GM21390 (cell line): ENCODE data around the gene TAOK2.

Experiments used
- ATAC-seq: cut with Tn5 transposase; IDR thresholded peaks from one replicate; pipeline ENCODE4 v1.9.1; 2021; ENCODE audit not compliant: unreplicated experiment

Gene TAOK2

GRCh38 chr16:29962344-29962994 is 11.2 kb upstream of the TAOK2 start:
- no peak for ATAC-seq

DNA sequence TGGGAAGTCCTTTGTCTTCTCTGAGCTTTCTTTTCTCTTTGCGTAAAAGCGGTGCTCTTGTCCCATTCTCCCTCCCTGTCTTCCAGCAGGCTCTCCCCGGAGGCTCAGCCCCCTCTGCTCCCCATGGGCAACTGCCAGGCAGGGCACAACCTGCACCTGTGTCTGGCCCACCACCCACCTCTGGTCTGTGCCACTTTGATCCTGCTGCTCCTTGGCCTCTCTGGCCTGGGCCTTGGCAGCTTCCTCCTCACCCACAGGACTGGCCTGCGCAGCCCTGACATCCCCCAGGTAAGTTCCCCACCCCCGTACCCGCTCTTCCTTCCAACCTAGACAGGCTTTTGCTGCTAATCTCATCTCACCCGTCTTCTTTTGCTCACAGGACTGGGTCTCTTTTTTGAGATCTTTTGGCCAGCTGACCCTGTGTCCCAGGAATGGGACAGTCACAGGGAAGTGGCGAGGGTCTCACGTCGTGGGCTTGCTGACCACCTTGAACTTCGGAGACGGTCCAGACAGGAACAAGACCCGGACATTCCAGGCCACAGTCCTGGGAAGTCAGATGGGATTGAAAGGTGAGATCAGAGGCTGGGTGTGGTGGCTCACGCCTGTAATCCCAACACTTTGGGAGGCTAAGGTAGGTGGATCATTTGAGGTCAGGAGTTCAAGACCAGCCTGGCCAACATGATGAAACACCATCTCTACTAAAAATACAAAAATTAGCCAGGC is 10.5 kb upstream of the TAOK2 start:
- no peak for ATAC-seq

GRCh38 chr16:29968205-29968604 is 5.5 kb upstream of the TAOK2 start:
- ATAC-seq: no peak

DNA sequence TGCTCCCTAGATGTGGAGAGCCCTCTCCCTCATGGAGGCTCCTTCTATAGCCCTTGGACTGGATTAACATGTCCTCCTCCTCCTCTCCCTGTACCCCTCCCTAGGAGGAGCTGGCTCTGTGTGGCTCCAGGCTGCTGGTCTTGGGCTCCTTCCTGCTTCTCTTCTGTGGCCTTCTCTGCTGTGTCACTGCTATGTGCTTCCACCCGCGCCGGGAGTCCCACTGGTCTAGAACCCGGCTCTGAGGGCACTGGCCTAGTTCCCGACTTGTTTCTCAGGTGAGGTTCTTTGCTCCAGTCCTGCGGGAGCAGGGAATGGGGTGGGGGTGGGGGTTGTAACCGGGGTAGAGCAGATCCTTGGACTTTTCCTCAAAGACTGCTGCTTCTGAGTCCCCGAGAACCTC is 2.4 kb upstream of the TAOK2 start:
- no peak for ATAC-seq

DNA sequence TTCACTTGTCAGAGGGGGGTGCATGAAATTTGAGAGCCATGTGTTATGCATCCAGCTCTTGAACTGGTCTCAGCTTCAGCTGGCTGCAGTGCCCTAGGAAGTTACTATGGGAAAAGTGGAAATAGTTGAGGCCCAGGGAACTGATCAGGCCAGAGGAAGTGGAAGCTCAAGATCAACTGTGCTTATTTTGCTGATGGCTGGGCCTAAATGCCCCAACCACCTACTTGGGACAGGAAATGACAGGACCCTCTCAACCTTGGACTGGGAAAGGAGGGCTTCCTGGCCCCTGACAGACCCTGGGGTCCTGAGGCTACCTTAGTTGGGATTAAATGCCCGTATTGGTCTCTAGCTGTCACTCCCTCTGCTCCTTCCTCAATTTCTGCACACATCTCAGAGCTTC is 1.2 kb upstream of the TAOK2 start:
- ATAC-seq: no peak

GRCh38 chr16:29972992-29973383 is 680 bp upstream of the TAOK2 start:
- ATAC-seq: no peak

DNA sequence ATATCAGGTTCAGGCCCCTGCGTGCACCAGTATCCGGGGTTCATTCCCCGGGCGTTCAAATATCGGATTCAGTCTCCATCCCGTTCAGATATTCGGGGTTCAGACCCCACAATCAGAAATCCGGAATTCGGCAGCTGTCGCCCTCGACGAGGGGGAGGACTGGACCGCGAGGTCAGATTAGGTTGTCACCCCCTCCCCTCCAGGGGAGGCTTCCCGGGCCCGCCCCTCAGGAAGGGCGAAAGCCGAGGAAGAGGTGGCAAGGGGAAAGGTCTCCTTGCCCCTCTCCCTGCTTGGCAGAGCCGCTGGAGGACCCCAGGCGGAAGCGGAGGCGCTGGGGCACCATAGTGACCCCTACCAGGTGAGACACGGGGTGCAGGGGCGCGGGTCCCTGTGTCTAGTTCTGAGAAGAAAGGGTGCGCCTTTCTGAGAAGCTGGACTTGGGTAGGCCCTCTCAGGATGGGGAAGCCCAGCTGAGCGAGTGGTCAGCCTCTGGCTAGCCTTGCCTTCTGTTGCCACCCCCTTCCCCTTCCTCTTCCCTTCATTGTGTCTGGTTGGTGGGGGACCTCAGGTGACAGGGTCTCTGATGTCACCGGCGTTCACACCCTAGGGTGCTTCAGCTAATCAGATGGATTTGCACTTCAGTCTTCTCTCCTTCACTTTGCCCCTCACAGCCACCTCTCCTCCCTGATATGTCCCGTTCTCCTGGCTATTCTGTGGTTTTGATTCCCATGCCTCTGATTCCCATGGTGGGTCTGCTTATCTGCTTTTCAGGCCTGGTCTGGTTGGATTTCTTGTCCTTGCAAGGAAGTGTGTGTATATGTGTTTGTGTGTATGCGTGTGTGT is 844 bp downstream of the TAOK2 start:
- no peak for ATAC-seq

GRCh38 chr16:29975134-29975538 is 1.5 kb downstream of the TAOK2 start:
- ATAC-seq: no peak

GRCh38 chr16:29975811-29976511 is 2.3 kb downstream of the TAOK2 start:
- no peak for ATAC-seq

DNA sequence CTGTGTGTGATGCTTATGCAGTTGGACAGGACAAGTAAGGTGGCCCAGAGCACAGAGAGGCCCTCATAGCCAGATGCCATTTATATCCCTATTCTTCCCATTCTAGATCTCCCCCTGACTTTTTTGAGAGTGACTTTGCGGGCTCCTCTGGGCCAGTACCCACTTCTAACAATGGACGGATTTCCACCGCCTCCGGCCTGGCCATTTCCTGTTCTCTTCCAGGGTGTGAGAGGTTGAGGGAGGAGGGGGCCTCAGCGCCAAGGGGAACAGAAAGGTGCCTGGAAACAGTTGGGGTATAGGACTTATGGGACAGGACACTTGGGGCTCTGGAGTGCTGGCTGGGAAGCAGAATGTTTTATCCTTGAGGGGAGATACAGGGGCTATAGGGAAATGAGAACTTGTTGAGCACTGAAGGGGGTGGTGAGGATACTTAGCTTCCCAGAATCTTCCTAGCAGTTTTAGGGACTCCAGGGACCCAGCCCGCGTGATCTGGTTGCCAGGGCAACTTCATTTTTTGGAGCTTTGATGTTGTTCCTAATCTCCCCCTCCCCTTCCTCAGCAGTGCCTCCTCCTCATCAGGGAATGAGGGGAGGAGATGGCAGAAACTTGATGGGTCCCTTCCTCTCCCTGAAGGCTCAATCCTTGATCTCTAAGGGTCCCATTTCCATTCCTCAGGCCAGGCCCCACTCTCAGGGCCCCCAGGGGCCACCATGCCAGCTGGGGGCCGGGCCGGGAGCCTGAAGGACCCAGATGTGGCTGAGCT is 3.6 kb downstream of the TAOK2 start:
- no peak for ATAC-seq

- no peak for ATAC-seq
Observed at GRCh38 chr16:29978081-29978480, 4.4 kb downstream of the TAOK2 start.

DNA sequence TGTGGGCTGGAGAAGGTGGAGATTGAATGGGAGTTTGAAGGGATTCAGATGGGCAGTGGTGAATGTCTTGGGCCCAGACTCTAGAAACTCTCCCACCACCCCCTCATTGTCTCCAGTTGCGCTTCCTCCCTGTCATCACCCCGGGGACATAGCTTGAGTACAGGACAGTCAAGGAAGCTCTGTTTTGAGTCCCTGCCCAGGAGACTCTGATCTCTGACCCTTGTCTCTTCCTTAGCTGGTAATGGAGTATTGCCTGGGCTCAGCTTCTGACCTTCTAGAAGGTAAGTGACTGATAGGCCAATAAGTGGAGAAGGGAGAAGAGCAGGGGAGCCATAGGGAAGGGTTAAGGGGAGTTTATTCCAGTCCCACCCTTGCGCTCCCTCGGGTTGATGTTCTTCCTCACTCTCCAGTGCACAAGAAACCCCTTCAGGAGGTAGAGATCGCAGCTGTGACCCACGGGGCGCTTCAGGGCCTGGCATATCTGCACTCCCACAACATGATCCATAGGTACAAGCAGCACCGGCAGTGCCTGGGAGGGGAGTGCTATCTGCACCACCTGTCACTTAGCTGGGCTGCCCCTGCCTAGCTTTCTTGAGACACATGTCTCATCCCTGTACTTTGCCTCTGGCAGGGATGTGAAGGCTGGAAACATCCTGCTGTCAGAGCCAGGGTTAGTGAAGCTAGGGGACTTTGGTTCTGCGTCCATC is 5.0 kb downstream of the TAOK2 start:
- no peak for ATAC-seq

- no peak for ATAC-seq
Observed at GRCh38 chr16:29982560-29983419, 9.1 kb downstream of the TAOK2 start.

- no peak for ATAC-seq
Observed at GRCh38 chr16:29983420-29984136, 9.9 kb downstream of the TAOK2 start.

DNA sequence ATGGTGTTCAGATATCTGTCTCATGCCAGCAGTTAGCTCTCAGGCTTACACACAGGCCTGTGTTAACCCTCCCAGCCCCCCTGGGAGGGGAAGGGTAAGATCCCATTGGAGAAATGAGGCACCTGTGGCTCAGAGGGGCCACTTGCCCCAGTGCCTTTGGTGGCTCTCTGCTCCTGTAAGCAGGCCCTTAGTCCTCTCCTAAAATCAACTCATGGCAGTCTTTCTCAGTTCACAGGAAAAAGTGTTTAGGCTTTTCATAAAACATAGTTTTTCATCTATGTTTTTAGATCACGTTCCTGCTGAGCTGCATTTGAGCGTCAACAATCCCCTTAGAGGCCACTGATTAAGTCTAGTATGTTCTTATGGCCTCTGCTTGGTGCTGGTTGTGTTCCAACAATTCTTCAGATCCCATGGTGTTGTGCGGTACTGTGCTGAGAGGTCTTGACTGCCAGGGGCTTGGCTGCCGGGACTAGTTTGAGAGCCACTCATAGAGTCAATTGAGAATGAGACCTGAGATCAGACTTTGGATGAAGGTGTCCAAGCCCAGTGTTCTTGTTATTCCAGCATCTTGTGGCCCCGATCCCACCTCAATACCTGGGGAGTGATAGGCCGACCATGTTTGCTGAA is 10.6 kb downstream of the TAOK2 start:
- ATAC-seq: no peak

DNA sequence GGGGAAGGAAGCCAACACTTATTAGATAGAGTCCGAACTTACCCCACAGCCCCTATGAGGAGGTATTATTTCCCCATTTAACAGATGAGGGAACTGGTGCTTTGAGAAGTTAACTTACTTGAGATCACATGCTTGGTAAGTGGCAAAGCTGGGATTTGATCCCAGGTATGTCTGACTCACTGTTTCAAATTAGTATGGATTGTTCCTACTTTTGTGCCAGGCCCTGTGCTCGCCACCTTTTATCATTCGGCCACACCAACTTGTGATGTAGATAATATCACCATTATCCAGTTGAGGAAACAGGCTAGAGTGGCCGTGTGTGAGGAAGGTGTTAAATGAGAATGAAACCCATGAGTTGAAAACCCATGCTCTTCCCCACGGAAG is 11.1 kb downstream of the TAOK2 start:
- no peak for ATAC-seq

- ATAC-seq: no peak
Observed at GRCh38 chr16:29985271-29985811, 11.7 kb downstream of the TAOK2 start.

DNA sequence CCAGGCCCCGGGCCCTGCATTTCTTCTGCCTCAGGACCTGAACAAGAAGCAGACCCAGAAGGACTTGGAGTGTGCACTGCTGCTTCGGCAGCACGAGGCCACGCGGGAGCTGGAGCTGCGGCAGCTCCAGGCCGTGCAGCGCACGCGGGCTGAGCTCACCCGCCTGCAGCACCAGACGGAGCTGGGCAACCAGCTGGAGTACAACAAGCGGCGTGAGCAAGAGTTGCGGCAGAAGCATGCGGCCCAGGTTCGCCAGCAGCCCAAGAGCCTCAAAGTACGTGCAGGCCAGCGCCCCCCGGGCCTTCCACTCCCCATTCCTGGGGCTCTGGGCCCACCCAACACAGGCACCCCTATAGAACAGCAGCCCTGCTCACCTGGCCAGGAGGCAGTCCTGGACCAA is 12.6 kb downstream of the TAOK2 start:
- no peak for ATAC-seq
